Measurements from ENCODE around the gene MOB3A. TPM values are rescaled to one million over a fixed set of nuclear protein-coding genes. Genes with fewer than 3 reads are reported as not detected.

The MOB3A gene
- total and polyA plus RNA-seq, 2 of the 13 experiments (the other 11 are each of a cell fraction or from before 2014, with no cell fraction given), result 3.5 to 17.8 TPM

DNA sequence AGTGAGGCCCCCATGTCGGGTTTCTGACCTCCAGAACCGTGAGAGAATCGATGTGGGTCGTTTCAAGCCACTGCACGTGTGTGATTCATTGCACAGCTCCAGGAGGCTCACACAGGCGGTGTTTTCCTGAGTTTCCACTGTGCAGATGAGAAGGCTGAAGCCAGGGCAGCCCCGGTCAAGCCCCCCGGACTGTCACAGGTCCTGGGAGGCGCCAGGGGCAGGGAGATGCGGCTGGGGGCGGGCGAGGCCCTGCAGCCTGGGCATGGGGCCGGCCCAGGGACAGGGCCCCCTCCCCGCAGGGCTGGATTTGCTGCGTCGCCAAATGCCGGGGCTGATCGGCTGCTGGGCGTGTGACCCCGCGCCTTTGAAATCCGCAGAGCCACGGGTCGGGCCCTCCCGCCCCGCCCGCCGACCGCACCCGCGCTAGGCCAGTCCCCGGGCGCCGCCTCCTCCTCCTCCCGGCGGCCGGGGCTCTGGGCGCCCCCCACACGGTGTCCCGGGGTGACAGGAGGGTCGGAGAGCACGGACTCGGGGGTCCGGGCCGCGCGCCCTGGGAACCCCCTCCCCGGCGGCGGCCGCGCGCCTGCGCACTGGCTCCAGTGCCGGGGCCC lies 35.1 kb downstream of the MOB3A start (continued):
- no peak; the same call in 1 of the 2 replicates for TF ChIP-seq ZNF546 (CRISPR knock-in tag; conservative IDR thresholded peaks at IDR 0.05)
- TF ChIP-seq ZNF737 (CRISPR knock-in tag; IDR thresholded peaks at IDR 0.05; ENCODE audit: borderline replicate concordance), result 0 out of 2 replicates have a peak, but pooled peaks have one; percentile 22
- TF ChIP-seq RAD51 (IDR thresholded peaks at IDR 0.05; ENCODE audit: borderline replicate concordance), result no peak
- peak; percentile 4; the same call in 1 of the 2 replicates for TF ChIP-seq ZSCAN25 (CRISPR knock-in tag; IDR thresholded peaks at IDR 0.05)
- TF ChIP-seq NFKBIZ (CRISPR knock-in tag; IDR thresholded peaks at IDR 0.05), result no peak
- TF ChIP-seq MIXL1 (CRISPR knock-in tag; IDR thresholded peaks at IDR 0.05), result no peak
- TF ChIP-seq ZNF569 (CRISPR knock-in tag; IDR thresholded peaks at IDR 0.05; ENCODE audit: borderline replicate concordance), result no peak
- no peak for TF ChIP-seq ZNF121 (CRISPR knock-in tag; IDR thresholded peaks at IDR 0.05)
- 0 out of 2 replicates have a peak, but pooled peaks have one; percentile 9 for TF ChIP-seq ZBTB42 (CRISPR knock-in tag; IDR thresholded peaks at IDR 0.05)
- TF ChIP-seq BCL6 (CRISPR knock-in tag; IDR thresholded peaks at IDR 0.05), result no peak
- no peak for TF ChIP-seq BRF2 (CRISPR knock-in tag; IDR thresholded peaks at IDR 0.05)
- TF ChIP-seq NRL (CRISPR knock-in tag; IDR thresholded peaks at IDR 0.05; ENCODE audit: borderline replicate concordance), result 0 out of 2 replicates have a peak, but pooled peaks have one; percentile 15
- TF ChIP-seq ARHGAP35 (CRISPR knock-in tag; IDR thresholded peaks at IDR 0.05; ENCODE audit: borderline replicate concordance), result peak; percentile 31; the same call in 1 of the 2 replicates
- TF ChIP-seq HMG20B (CRISPR knock-in tag; conservative IDR thresholded peaks at IDR 0.05), result no peak
- no peak for TF ChIP-seq KLF6 (CRISPR knock-in tag; IDR thresholded peaks at IDR 0.05)
- TF ChIP-seq, protein P1, sequence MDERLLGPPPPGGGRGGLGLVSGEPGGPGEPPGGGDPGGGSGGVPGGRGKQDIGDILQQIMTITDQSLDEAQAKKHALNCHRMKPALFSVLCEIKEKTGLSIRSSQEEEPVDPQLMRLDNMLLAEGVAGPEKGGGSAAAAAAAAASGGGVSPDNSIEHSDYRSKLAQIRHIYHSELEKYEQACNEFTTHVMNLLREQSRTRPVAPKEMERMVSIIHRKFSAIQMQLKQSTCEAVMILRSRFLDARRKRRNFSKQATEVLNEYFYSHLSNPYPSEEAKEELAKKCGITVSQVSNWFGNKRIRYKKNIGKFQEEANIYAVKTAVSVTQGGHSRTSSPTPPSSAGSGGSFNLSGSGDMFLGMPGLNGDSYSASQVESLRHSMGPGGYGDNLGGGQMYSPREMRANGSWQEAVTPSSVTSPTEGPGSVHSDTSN (CRISPR knock-in tag; IDR thresholded peaks at IDR 0.05), result no peak
- TF ChIP-seq SRSF1 (optimal IDR thresholded peaks at IDR 0.05; ENCODE audit: low read depth, low read length), result peak; percentile 82
- TF ChIP-seq HNF4G (IDR thresholded peaks at IDR 0.05; ENCODE audit: borderline replicate concordance, low read depth, low read length), result no peak
- 0 out of 2 replicates have a peak, but pooled peaks have one; percentile 13 for TF ChIP-seq HNF4G (CRISPR knock-in tag; IDR thresholded peaks at IDR 0.05; ENCODE audit: borderline replicate concordance, low read depth)
- peak; percentile 16; the same call in 1 of the 2 replicates for TF ChIP-seq FOXO1 (CRISPR knock-in tag; IDR thresholded peaks at IDR 0.05)
- TF ChIP-seq CHD4 (IDR thresholded peaks at IDR 0.05; ENCODE audit: borderline replicate concordance, low read length), result no peak
- no peak for TF ChIP-seq PHF21A (CRISPR knock-in tag; IDR thresholded peaks at IDR 0.05)
- no peak for TF ChIP-seq ATF7 (IDR thresholded peaks at IDR 0.05)
- TF ChIP-seq ATF7 (CRISPR knock-in tag; IDR thresholded peaks at IDR 0.05), result peak; percentile 12
- TF ChIP-seq, protein P2, sequence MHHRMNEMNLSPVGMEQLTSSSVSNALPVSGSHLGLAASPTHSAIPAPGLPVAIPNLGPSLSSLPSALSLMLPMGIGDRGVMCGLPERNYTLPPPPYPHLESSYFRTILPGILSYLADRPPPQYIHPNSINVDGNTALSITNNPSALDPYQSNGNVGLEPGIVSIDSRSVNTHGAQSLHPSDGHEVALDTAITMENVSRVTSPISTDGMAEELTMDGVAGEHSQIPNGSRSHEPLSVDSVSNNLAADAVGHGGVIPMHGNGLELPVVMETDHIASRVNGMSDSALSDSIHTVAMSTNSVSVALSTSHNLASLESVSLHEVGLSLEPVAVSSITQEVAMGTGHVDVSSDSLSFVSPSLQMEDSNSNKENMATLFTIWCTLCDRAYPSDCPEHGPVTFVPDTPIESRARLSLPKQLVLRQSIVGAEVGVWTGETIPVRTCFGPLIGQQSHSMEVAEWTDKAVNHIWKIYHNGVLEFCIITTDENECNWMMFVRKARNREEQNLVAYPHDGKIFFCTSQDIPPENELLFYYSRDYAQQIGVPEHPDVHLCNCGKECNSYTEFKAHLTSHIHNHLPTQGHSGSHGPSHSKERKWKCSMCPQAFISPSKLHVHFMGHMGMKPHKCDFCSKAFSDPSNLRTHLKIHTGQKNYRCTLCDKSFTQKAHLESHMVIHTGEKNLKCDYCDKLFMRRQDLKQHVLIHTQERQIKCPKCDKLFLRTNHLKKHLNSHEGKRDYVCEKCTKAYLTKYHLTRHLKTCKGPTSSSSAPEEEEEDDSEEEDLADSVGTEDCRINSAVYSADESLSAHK (CRISPR knock-in tag; IDR thresholded peaks at IDR 0.05; ENCODE audit: borderline replicate concordance), result no peak
- TF ChIP-seq ZNF263 (CRISPR knock-in tag; IDR thresholded peaks at IDR 0.05), result peak; percentile 35; the same call in 1 of the 2 replicates
- TF ChIP-seq, protein P3, sequence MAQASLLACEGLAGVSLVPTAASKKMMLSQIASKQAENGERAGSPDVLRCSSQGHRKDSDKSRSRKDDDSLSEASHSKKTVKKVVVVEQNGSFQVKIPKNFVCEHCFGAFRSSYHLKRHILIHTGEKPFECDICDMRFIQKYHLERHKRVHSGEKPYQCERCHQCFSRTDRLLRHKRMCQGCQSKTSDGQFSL (CRISPR knock-in tag; IDR thresholded peaks at IDR 0.05), result no peak
- peak; percentile 46; the same call in 1 of the 2 replicates for TF ChIP-seq SAFB2 (CRISPR knock-in tag; IDR thresholded peaks at IDR 0.05; ENCODE audit: borderline replicate concordance, low read depth)

All from HepG2 (cell line).